ENCODE measurements around the gene KDM4C.
A peak's percentile ranks its signal among the peaks of the same experiment; 100 is the strongest.

KDM4C gene

DNA sequence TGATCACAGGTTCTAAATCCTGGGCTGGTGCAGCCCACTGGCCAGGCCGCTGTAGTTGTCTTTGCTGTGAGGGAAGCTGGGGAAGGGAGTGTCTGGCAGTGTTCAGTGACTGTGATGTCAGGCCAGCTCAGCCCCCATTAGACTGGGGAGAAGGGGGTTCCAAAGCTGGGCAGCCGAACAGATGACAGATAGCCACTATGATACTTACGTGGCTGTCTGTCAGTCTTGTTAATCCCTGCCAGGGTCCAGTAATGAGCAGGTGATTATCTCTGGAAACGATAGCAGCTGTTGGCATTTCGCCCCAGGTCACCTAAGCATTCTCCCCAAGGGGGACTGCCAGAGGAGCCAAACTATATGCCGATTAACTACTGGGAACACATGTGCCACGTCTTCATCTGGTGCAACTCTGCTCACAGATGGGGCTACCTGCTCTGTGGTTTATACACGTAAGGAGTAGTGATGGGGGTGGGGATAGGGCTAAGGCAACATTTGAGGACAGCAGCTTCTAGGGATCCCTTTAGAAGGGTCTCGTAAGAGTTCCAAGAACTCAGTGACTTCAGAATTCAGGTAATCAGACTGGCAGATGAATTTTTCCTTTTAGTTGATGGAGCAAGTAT lies 396.3 kb downstream of the KDM4C start:
- Mint-ChIP-seq H3K4me3 (no peak overlapping the region), H3K4me1 (peaks cover 22% of the 10 kb centered on the region), H3K27ac (no peak overlapping the region), H3K9me3 (peaks cover 3% of the 10 kb centered on the region), H3K27me3 (no peaks in the 10 kb centered on the region), H3K36me3 (peaks cover 41% of the 10 kb centered on the region)
- ATAC-seq (ENCODE audit: low read depth) (no peak), DNase-seq (ENCODE audit: low spot score in 2 of 2) (no peak)

DNA sequence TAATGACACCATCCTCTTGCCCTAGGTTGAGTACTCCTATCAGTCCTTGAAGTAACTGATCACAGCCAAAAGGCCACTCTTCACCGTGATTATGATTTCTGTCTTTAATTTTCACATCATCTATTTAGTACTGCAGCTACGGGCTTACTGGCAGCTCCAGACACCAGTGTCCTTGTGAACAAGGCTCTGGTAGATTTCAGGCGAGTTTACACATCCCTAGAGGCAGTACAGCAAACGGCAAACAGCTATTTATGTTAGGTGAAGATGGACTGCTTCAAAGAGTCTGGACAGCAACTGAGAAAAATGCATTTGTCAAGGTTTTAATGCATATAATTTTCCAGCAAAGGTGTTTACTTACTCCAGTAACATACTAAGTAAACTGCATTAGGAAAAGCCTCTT lies 396.9 kb downstream of the KDM4C start:
- H3K9me3 Mint-ChIP-seq, result peaks cover 3% of the 10 kb centered on the region
- H3K36me3 Mint-ChIP-seq, result peaks cover 44% of the 10 kb centered on the region
- H3K4me1 Mint-ChIP-seq, result peaks cover 19% of the 10 kb centered on the region
- no peaks in the 10 kb centered on the region for H3K27me3 Mint-ChIP-seq
- H3K27ac Mint-ChIP-seq, result no peak overlapping the region
- no peak for ATAC-seq (ENCODE audit: low read depth)
- no peak overlapping the region for H3K4me3 Mint-ChIP-seq
- DNase-seq (ENCODE audit: low spot score in 2 of 2), result no peak

- peaks cover 12% of the 10 kb centered on the region for H3K4me1 Mint-ChIP-seq
- H3K36me3 Mint-ChIP-seq, result peaks cover 53% of the 10 kb centered on the region
- no peak overlapping the region for H3K27ac Mint-ChIP-seq
- no peaks in the 10 kb centered on the region for H3K9me3 Mint-ChIP-seq
- no peak for DNase-seq (ENCODE audit: low spot score in 2 of 2)
- no peaks in the 10 kb centered on the region for H3K27me3 Mint-ChIP-seq
- no peak for ATAC-seq (ENCODE audit: low read depth)
- H3K4me3 Mint-ChIP-seq, result no peak overlapping the region
These were observed 403.7 kb downstream of the KDM4C start for GRCh38 chr9:7161469-7161868.

DNA sequence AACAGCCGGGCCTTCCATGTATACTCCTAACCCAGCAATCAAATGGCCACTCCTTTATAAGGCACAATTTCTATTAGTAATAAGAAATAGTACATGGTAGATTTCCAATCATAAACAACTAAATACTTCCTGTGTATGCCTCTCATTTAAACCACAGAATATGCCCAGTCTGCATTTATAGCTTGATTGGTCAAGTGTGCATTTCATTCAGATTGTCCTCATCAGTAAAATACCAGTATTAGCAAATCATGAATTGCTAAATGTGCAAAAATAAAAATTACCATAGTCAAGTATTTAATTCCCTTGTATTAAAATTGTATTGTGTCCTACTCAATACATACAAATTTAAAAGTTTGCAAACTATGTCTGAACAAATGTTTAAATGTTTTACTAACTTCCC lies 406.2 kb downstream of the KDM4C start:
- Mint-ChIP-seq H3K9me3 (no peaks in the 10 kb centered on the region), H3K36me3 (peaks cover 39% of the 10 kb centered on the region), H3K4me3 (no peak overlapping the region), H3K27me3 (no peaks in the 10 kb centered on the region), H3K27ac (no peak overlapping the region), H3K4me1 (peaks cover 4% of the 10 kb centered on the region)
- ATAC-seq (ENCODE audit: low read depth) (no peak), DNase-seq (ENCODE audit: low spot score in 2 of 2) (no peak)

- Mint-ChIP-seq H3K4me3 (no peak overlapping the region), H3K4me1 (peaks cover 2% of the 10 kb centered on the region), H3K36me3 (peaks cover 37% of the 10 kb centered on the region), H3K9me3 (no peaks in the 10 kb centered on the region), H3K27ac (no peak overlapping the region), H3K27me3 (no peaks in the 10 kb centered on the region)
- ATAC-seq (ENCODE audit: low read depth) (no peak), DNase-seq (ENCODE audit: low spot score in 2 of 2) (no peak)
These were observed 406.9 kb downstream of the KDM4C start for GRCh38 chr9:7164440-7165330.

GRCh38 chr9:7165331-7165975 lies 407.7 kb downstream of the KDM4C start:
- Mint-ChIP-seq H3K4me1 (no peaks in the 10 kb centered on the region), H3K9me3 (no peaks in the 10 kb centered on the region), H3K36me3 (peaks cover 35% of the 10 kb centered on the region), H3K4me3 (no peak overlapping the region), H3K27ac (no peak overlapping the region), H3K27me3 (no peaks in the 10 kb centered on the region)
- ATAC-seq (ENCODE audit: low read depth), result no peak
- no peak for DNase-seq (ENCODE audit: low spot score in 2 of 2)

- Mint-ChIP-seq H3K36me3 (peaks cover 34% of the 10 kb centered on the region), H3K27me3 (no peaks in the 10 kb centered on the region), H3K4me3 (no peak overlapping the region), H3K9me3 (no peaks in the 10 kb centered on the region), H3K27ac (no peak overlapping the region), H3K4me1 (no peaks in the 10 kb centered on the region)
- DNase-seq (ENCODE audit: low spot score in 2 of 2) (no peak), ATAC-seq (ENCODE audit: low read depth) (no peak)
These were observed 408.3 kb downstream of the KDM4C start for GRCh38 chr9:7166074-7166473.

DNA sequence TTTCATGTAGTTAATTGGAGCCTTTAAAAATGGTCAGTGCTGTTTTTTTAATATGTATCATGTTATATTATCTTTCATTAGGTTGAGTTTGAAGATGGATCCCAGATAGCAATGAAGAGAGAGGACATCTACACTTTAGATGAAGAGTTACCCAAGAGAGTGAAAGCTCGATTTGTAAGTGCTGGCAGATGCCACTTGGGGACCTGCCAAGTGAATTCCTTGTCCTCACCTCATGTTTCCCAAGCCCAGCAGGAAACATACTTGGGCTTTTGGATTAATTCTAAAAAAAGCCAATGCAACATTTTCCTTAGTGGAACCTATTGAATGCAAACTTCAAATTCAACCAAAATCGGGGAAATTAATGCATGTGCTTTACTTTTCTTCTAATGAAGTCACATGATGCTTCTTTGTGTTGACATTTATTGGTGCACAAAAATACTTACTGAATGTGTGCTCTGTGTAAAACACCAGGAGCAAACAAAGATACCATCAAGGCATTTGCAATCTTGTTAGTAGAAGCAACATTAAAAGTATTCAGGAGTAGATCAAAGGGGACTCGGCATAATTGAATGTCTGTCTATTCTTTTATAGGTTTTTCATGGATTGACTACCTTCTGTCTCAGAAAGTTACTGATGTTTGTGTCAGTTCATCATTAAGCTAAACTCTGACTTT lies 412.1 kb downstream of the KDM4C start:
- Mint-ChIP-seq H3K27me3 (no peaks in the 10 kb centered on the region), H3K36me3 (peaks cover 45% of the 10 kb centered on the region), H3K27ac (no peak overlapping the region), H3K4me1 (no peaks in the 10 kb centered on the region), H3K9me3 (no peaks in the 10 kb centered on the region), H3K4me3 (no peak overlapping the region)
- ATAC-seq (ENCODE audit: low read depth) (no peak), DNase-seq (ENCODE audit: low spot score in 2 of 2) (no peak)

- Mint-ChIP-seq H3K4me1 (no peaks in the 10 kb centered on the region), H3K9me3 (no peaks in the 10 kb centered on the region), H3K27me3 (no peaks in the 10 kb centered on the region), H3K4me3 (no peak overlapping the region), H3K27ac (no peak overlapping the region), H3K36me3 (peaks cover 34% of the 10 kb centered on the region)
- no peak for ATAC-seq (ENCODE audit: low read depth)
- DNase-seq (ENCODE audit: low spot score in 2 of 2), result no peak
These were observed 413.8 kb downstream of the KDM4C start for GRCh38 chr9:7171396-7172153.

DNA sequence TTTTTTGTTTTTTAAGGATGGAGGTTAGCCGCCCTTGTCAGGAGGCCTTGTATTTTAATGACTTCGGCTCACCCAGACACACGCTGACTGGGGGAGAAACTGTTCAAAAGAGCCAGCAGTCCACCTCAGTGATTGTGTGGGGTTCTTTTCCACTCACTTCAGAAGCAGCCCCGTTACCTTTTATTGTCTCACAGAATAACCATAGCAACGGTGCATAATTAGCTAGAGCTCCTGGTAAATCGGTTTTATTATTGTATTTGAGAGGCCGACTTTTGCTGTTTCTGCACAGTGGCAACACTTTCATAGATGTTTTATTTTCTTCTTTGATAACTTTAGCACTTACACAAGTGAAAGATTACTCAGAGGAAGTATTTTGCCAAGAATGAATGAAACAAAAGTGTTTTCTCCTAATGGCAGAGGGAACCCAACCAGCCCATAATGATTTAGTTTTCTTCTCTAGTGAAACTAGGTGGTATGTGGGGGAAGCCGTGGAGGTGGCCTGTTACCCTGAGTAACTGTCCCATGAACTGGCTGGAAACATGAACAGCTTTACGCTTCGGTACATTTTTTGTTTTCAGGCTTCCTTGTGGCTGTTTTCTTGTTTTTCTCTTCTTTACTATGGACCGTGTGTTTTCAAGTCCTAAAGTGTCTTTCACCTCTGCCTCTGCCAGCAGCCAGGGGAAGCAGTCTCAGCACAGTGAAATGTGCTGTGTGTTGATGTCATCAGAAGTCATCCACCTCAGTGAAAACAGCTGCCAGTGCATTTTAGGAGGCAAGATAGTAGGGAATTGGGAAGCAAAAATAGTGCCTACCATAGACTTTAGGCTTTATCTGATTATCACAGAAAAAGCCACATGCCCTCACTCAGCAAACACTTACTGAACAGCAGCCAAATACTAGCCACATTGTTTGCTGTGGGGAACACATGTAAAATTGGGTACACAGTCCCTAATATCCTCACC lies 414.7 kb downstream of the KDM4C start:
- peaks cover 34% of the 10 kb centered on the region for H3K36me3 Mint-ChIP-seq
- H3K4me1 Mint-ChIP-seq, result no peaks in the 10 kb centered on the region
- no peaks in the 10 kb centered on the region for H3K27me3 Mint-ChIP-seq
- no peaks in the 10 kb centered on the region for H3K9me3 Mint-ChIP-seq
- DNase-seq (ENCODE audit: low spot score in 2 of 2) (no peak), ATAC-seq (ENCODE audit: low read depth) (no peak)
- H3K4me3 Mint-ChIP-seq, result no peak overlapping the region
- peak overlapping the region; percentile 55 for H3K27ac Mint-ChIP-seq

- peaks cover 40% of the 10 kb centered on the region for H3K36me3 Mint-ChIP-seq
- H3K4me3 Mint-ChIP-seq, result no peak overlapping the region
- ATAC-seq (ENCODE audit: low read depth), result no peak
- DNase-seq (ENCODE audit: low spot score in 2 of 2), result no peak
- H3K4me1 Mint-ChIP-seq, result peaks cover 3% of the 10 kb centered on the region
- H3K27ac Mint-ChIP-seq, result no peak overlapping the region
- H3K9me3 Mint-ChIP-seq, result no peaks in the 10 kb centered on the region
- H3K27me3 Mint-ChIP-seq, result no peaks in the 10 kb centered on the region
These were observed 415.4 kb downstream of the KDM4C start for GRCh38 chr9:7173139-7173538.

DNA sequence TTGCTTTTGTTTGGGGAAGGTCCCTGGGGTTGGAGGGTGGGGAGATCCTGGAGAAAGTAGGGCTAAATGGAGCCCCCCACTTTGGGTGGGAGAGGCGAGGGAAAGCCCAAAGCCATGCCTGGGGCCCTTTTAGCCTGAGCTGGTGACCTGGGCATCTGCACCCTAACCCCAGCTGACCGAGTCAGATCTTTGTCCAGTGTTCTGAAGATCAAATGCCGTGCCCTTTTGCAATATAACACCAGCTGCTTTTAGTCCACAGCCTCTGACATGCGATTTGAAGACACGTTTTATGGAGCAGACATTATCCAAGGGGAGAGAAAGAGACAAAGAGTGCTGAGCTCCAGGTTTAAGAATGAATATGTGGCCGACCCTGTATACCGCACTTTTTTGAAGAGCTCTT lies 416.5 kb downstream of the KDM4C start:
- Mint-ChIP-seq H3K27ac (peak overlapping the region; percentile 37), H3K27me3 (no peaks in the 10 kb centered on the region), H3K9me3 (no peaks in the 10 kb centered on the region), H3K4me3 (no peak overlapping the region), H3K36me3 (peaks cover 48% of the 10 kb centered on the region), H3K4me1 (peaks cover 7% of the 10 kb centered on the region)
- ATAC-seq (ENCODE audit: low read depth) (no peak), DNase-seq (ENCODE audit: low spot score in 2 of 2) (no peak)

DNA sequence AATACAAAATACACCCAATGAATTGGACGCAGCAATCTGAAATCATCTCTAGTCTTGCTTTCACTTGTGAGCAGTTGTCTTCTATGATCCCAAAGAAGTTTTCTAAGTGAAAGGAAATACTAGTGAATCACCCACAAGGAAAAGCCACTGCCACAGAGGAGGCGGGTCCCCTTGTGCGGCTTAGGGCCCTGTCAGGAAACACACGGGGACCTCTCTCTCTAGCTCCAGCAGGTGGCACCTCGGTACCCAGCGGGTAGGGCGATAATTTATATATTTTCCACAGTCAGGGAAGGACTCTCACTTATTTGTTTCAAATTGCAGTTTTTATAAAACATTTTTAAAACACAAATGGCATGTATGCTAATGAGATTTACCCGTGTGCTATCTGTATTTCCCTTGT lies 417.1 kb downstream of the KDM4C start:
- peaks cover 7% of the 10 kb centered on the region for H3K4me1 Mint-ChIP-seq
- H3K36me3 Mint-ChIP-seq, result peaks cover 47% of the 10 kb centered on the region
- H3K27me3 Mint-ChIP-seq, result no peaks in the 10 kb centered on the region
- no peak overlapping the region for H3K4me3 Mint-ChIP-seq
- no peak for ATAC-seq (ENCODE audit: low read depth)
- DNase-seq (ENCODE audit: low spot score in 2 of 2), result no peak
- H3K9me3 Mint-ChIP-seq, result no peaks in the 10 kb centered on the region
- H3K27ac Mint-ChIP-seq, result no peak overlapping the region
